Muscle of leg (tissue), 16 donors: ENCODE measurements around the gene SLC25A27. TPM values are rescaled to one million over a fixed set of nuclear protein-coding genes. Genes with fewer than 3 reads are reported as not detected.
A peak's percentile ranks its signal among the peaks of the same experiment; 100 is the strongest.

Experiments
- DNase-seq: peaks from one replicate; pipeline ENCODE4 v3.0.0; 2013
- H3K27ac ChIP-seq: one replicate; pipeline ENCODE4 v1.5.1; 2013; ENCODE audit warnings: mild to moderate bottlenecking, low read length, control low read depth
- H3K27me3 ChIP-seq: one replicate; pipeline ENCODE4 v1.6.1; 2013; ENCODE audit warnings: low read length; ENCODE audit not compliant: control insufficient read depth, insufficient read depth
- H3K36me3 ChIP-seq: one replicate; pipeline ENCODE4 v1.6.1; 2013; ENCODE audit warnings: low read length; ENCODE audit not compliant: control insufficient read depth, insufficient read depth
- H3K4me1 ChIP-seq: one replicate; pipeline ENCODE4 v1.6.1; 2013; ENCODE audit warnings: low read length; ENCODE audit not compliant: control insufficient read depth, insufficient read depth
- H3K4me3 ChIP-seq: one replicate; pipeline ENCODE4 v1.5.1; 2013; ENCODE audit warnings: low read length, control low read depth
- H3K9me3 ChIP-seq: replicated peaks from 2 replicates; pipeline ENCODE4 v1.6.1; 2013; ENCODE audit warnings: low read depth, low read length; ENCODE audit not compliant: control insufficient read depth
- WGBS: methylation state at CpG from one replicate; pipeline ENCODE4 v1.1.5; 2013; ENCODE audit warnings: missing lambda C conversion rate; ENCODE audit not compliant: insufficient coverage; 5-methylcytosine and 5-hydroxymethylcytosine counted together
- long read RNA-seq, 11 donors: transcript quantifications; one replicate each; lab custom pipeline, GENCODE V29; 2026
- polyA plus RNA-seq, 8 donors: library from polyadenylated mRNA; unstranded; fragments of 120-200 nt; gene quantifications; one replicate each; pipeline versions ENCODE4 v1.2.1 to v1.2.3, GENCODE V29; 2013; ENCODE audit warnings: inconsistent platforms in 1 of 8, low replicate concordance in 1 of 8; ENCODE audit not compliant: insufficient read length in 8 of 8, insufficient read depth in 1 of 8
- total RNA-seq: library from RNA; stranded (reverse); fragments of 120-200 nt; gene quantifications from one replicate; pipeline ENCODE4 v1.2.4, GENCODE V29; 2013

SLC25A27 gene, protein sequence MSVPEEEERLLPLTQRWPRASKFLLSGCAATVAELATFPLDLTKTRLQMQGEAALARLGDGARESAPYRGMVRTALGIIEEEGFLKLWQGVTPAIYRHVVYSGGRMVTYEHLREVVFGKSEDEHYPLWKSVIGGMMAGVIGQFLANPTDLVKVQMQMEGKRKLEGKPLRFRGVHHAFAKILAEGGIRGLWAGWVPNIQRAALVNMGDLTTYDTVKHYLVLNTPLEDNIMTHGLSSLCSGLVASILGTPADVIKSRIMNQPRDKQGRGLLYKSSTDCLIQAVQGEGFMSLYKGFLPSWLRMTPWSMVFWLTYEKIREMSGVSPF
- total RNA-seq (18.6 TPM), polyA plus RNA-seq (10 to 100 TPM in 7 of 8 donors, 1 to 10 TPM in 1; 8.6 to 29.0 (median 14.8) TPM)
- long read RNA-seq, donor 1: 0 reads
- long read RNA-seq, donor 2: 0 reads
- long read RNA-seq, donor 3, partial matches to known transcripts: 17 of 17 reads
- long read RNA-seq, donor 3, other reads (novel, unspliced or antisense): 0 of 17 reads
- long read RNA-seq, donor 4: 0 reads
- long read RNA-seq, donor 5, partial matches to known transcripts: 0 of 1 reads
- long read RNA-seq, donor 5, other reads (novel, unspliced or antisense): 0 of 1 reads
- long read RNA-seq, donor 6: 0 reads
- long read RNA-seq, donor 7: 0 reads
- long read RNA-seq, donor 8: 0 reads
- long read RNA-seq, donor 9: 0 reads
- long read RNA-seq, donor 10: 0 reads
- long read RNA-seq, donor 11, partial matches to known transcripts: 0 of 2 reads
- long read RNA-seq, donor 11, other reads (novel, unspliced or antisense): 0 of 2 reads

- peaks cover 6% of the 10 kb centered on the region for H3K4me1 ChIP-seq
- H3K36me3 ChIP-seq: peaks cover 2% of the 10 kb centered on the region
- peak within 1 kb of the TSS; percentile 85 for H3K27ac ChIP-seq
- H3K27me3 ChIP-seq: peaks cover 5% of the 10 kb centered on the region
- H3K4me3 ChIP-seq: peak within 1 kb of the TSS; percentile 96
- under 1% methylated on average over 67 of the region's 72 CpGs for WGBS
- DNase-seq: peak; percentile 95
- H3K9me3 ChIP-seq: no peaks in the 10 kb centered on the region
These were observed at the start of gene SLC25A27, which contains the start of gene CYP39A1 for GRCh38 chr6:46652603-46653438. TSS of gene SLC25A27 (plus strand) at chr6:46652975. CDS start at chr6:46653193, 218 bp downstream. TSS of gene CYP39A1 (minus strand) at chr6:46652818. CDS start at chr6:46652582, 236 bp downstream.

- Histone ChIP-seq H3K36me3 (no peaks in the 10 kb centered on the region), H3K27me3 (no peaks in the 10 kb centered on the region), H3K4me1 (no peaks in the 10 kb centered on the region), H3K9me3 (no peaks in the 10 kb centered on the region), H3K4me3 (no peak overlapping the region), H3K27ac (no peak overlapping the region)
- WGBS: no CpG with 5 or more reads among the region's 3 CpGs
- DNase-seq: no peak
These were observed 47.5 kb upstream of the SLC25A27 start for GRCh38 chr6:46605091-46605797.

DNA sequence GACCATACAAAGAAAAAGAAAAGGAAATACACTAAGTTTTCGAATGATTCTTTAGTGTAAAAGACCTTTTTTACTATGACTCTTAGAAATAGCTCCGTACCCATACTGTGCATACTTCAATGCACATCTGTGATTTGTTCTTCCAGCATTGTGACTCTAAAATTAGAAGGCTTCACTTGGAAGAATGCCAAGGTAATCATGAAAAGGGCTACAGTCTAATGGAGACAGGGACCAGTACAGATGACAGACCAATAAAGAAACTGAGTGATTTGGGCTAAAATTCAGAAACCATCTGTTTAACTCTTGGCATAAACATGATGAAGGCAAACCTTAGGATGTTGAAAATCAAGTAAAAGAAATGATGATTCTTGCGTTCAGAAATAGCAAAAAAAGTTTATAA lies 46.4 kb upstream of the SLC25A27 start:
- Histone ChIP-seq H3K4me3 (no peak overlapping the region), H3K27me3 (no peaks in the 10 kb centered on the region), H3K27ac (no peak overlapping the region), H3K4me1 (no peaks in the 10 kb centered on the region), H3K36me3 (no peaks in the 10 kb centered on the region), H3K9me3 (no peaks in the 10 kb centered on the region)
- WGBS: no CpG with 5 or more reads among the region's 3 CpGs
- DNase-seq: peak; percentile 63

- H3K4me1 ChIP-seq: no peaks in the 10 kb centered on the region
- H3K4me3 ChIP-seq: no peak overlapping the region
- no peaks in the 10 kb centered on the region for H3K36me3 ChIP-seq
- DNase-seq: peak; percentile 7
- no peak overlapping the region for H3K27ac ChIP-seq
- H3K9me3 ChIP-seq: no peaks in the 10 kb centered on the region
- WGBS: no CpG with 5 or more reads among the region's 3 CpGs
- no peaks in the 10 kb centered on the region for H3K27me3 ChIP-seq
These were observed 41.8 kb upstream of the SLC25A27 start for GRCh38 chr6:46610862-46611553.

- no peaks in the 10 kb centered on the region for H3K9me3 ChIP-seq
- no peak overlapping the region for H3K27ac ChIP-seq
- no peak overlapping the region for H3K4me3 ChIP-seq
- no peaks in the 10 kb centered on the region for H3K36me3 ChIP-seq
- no peak for DNase-seq
- no peaks in the 10 kb centered on the region for H3K4me1 ChIP-seq
- no peaks in the 10 kb centered on the region for H3K27me3 ChIP-seq
- 90% methylated on average over 2 of the region's 2 CpGs for WGBS
These were observed 40.1 kb upstream of the SLC25A27 start for GRCh38 chr6:46612645-46613044.

- no CpG with 5 or more reads among the region's 1 CpG for WGBS
These were observed 34.0 kb upstream of the SLC25A27 start for GRCh38 chr6:46618726-46619125.

GRCh38 chr6:46626228-46626909 lies 26.4 kb upstream of the SLC25A27 start:
- Histone ChIP-seq H3K4me3 (no peak overlapping the region), H3K9me3 (no peaks in the 10 kb centered on the region), H3K36me3 (no peaks in the 10 kb centered on the region), H3K27me3 (no peaks in the 10 kb centered on the region), H3K27ac (no peak overlapping the region), H3K4me1 (no peaks in the 10 kb centered on the region)
- WGBS: no CpG with 5 or more reads among the region's 3 CpGs
- peak; percentile 63 for DNase-seq

More at GRCh38 chr6:46618726-46619125, 34.0 kb upstream of the SLC25A27 start:
- Histone ChIP-seq H3K4me1 (no peaks in the 10 kb centered on the region), H3K9me3 (no peaks in the 10 kb centered on the region), H3K27me3 (no peaks in the 10 kb centered on the region), H3K36me3 (no peaks in the 10 kb centered on the region), H3K27ac (no peak overlapping the region), H3K4me3 (no peak overlapping the region)
- no peak for DNase-seq

GRCh38 chr6:46626976-46627375 lies 25.8 kb upstream of the SLC25A27 start:
- no peak for DNase-seq
- Histone ChIP-seq H3K4me1 (no peaks in the 10 kb centered on the region), H3K9me3 (no peaks in the 10 kb centered on the region), H3K27ac (no peak overlapping the region), H3K36me3 (no peaks in the 10 kb centered on the region), H3K4me3 (no peak overlapping the region), H3K27me3 (no peaks in the 10 kb centered on the region)
- no CpG with 5 or more reads among the region's 4 CpGs for WGBS
